Stimulated activated CD8-positive, alpha-beta memory T cell treated with anti-CD3 and anti-CD28 coated beads, Interleukin-4, amount 100 ng/mL, for 1 hour (primary cell): ENCODE data around the gene RPH3AL.
"Not testable (repeated sequence)": the region's sequence is repeated elsewhere in the genome, so short reads cannot be mapped to it uniquely, and the experiment has no call there.

Source experiments
- DNase-seq, 2 donors: peaks; one replicate each; pipeline ENCODE4 v3.0.0-alpha.2; 2020; ENCODE audit warnings: low read depth in 2 of 2, low spot score in 1 of 2

The RPH3AL gene

DNA sequence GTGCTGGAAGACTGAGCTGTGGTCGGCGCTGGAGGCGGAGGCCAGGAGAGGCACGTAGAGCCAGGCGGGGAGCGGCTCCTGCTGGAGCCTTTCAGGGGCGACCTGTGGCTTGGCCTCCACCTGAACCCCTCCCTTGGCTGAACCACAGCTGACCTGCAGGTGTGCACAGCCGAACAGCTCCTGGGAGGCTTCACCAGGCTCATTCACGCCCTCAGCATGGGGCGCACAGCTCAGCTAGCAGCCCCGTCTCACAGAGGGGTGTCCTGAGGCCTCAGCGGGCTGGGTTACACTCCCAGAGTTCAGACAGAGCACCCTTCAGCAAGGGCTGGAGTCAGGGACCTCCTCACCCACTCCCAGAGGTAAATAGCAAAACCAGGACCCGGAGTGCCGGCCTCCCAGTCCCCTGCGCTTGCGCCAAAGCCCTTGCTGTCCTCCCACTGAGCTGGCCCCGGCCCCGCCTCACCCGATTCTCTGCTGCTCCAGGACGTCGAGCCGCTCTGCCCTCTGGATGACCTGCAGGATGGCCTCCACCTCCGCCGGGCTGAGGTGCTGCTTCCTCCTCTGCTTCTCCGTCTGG, 31.7 kb downstream of the RPH3AL start:
- DNase-seq: no peak

- no peak for DNase-seq
Observed at GRCh38 chr17:320139-320538, 32.5 kb downstream of the RPH3AL start.

DNA sequence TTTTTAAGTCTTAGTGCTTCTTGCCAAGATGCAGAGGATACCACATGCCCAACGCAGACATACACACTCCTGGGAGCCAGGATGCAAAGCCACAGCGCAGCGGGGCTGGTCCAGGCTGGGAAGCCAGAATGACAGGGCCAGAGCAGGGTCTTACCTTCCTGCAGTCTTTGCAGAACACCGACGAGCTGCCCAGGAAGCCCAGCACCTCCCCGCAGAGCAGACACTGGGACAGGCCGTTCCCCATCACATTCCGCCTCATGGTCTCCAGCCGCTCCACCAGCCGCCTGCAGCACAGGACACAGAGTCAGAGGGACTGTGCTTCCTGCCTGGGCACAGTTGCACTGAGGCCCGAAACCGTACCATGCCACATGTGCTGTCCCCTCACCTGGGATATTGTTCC, 33.3 kb downstream of the RPH3AL start:
- DNase-seq: no peak

- DNase-seq: not testable (repeated sequence)
Observed at GRCh38 chr17:317070-317469, 35.5 kb downstream of the RPH3AL start.

- not testable (repeated sequence) for DNase-seq
Observed at GRCh38 chr17:315399-315798, 37.2 kb downstream of the RPH3AL start.

- not testable (repeated sequence) for DNase-seq
Observed at GRCh38 chr17:314614-314944, 38.0 kb downstream of the RPH3AL start.

DNA sequence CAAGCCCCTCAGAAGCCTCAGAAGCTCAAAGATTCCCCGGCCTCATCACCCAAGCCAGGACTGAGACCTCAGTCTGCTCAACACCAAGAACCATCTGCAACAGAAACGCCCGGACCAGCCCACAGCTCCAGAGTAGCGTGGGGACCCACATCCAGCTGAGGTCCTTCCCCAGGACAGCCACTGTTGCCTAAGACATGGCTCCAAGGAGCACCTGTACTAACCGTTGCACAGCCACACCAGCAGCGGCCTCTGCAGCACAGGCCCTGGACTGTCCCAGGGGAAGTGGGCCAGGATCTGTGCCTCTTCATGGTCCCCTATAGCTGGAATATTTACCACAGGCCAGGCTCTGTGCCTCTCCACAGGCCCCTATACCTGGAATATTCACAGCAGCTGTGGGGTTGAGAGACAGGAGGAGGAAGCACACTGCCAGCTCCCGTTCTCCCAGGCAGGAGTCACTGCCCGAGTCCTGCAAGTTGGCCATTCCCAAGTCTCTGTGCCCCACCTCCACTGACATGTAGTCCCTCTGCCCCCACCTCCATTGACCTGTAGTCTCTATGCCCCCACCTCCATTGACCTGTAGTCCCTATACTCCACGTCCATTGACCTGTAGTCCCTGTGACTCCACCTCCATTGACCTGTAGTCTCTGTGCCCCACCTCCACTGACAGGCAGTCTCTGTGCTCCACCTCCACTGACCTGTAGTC, 38.5 kb downstream of the RPH3AL start:
- DNase-seq: no peak

DNA sequence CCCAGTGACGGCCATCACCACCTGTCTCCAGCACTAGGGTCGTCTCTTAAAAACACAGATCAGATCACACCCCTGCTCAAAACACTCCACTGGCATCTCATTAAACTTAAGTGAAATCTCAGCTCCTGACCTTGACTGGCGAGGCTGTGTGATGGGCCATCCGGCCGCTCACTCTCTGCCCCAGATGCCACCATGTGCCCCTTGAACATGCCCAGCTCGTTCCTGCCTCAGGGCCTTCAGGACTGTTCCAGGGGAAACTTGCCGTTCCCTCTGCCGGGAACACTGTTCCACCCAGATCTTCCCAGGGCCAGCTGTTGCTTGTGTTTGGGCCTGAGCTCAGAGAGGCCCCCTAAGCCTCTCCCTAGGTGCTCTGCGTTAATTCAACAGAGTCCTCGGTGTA, 39.4 kb downstream of the RPH3AL start:
- no peak for DNase-seq

GRCh38 chr17:312476-313148, 40.0 kb downstream of the RPH3AL start:
- no peak for DNase-seq

DNA sequence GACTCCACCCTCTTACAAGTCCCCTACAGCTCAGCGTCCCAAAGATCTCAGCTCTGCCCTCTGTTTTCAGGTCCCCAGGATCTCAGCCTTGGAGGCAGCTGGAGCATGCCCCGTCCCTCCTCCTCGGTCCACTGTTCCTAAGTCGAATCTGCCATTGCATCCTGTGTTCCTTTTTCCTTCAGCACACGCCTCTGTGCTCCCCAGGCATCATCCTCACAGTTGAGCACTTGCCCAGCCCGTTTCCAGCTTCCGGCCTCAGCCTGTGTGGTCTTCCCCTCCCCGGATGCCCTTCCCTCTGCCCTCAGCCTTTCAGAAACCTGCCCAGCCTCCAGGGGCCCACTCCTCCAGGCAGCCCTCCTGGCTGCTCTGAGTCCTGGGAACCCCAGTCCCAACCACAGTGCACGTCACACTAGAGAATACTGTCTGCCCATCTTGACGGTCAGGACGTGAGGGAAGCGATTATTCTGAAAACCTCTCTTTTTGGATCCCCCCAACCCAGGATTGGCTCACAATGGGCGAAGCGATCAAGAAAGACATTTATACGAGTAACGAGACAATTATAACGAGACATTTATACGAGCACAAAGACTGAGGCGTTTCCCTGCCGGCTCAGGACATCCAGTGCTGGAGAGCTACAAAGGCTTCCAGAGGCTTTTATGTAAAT, 41.4 kb downstream of the RPH3AL start:
- DNase-seq: no peak

- no peak for DNase-seq
Observed at GRCh38 chr17:310111-311010, 42.2 kb downstream of the RPH3AL start.

GRCh38 chr17:309361-309888, 43.2 kb downstream of the RPH3AL start:
- DNase-seq: no peak

GRCh38 chr17:307741-308507, 44.7 kb downstream of the RPH3AL start:
- DNase-seq: no peak

DNA sequence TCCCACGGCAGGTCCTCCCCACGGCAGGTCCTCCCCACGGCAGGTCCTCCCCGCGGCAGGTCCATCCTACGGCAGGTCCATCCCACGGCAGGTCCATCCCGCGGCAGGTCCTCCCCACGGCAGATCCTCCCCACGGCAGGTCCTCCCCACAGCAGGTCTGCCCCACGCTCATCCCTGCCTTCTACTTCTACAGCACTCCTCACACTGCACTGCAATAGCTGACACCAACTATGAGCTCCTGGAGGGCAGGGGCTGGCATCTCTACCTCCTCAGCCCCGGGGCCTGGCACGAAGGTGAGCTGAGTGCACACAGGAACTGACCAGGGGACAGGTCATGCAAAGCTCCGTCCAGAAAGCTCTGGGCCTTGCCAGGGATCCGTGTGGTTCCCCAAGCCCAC, 45.3 kb downstream of the RPH3AL start:
- DNase-seq: no peak

GRCh38 chr17:306536-307294, 45.9 kb downstream of the RPH3AL start:
- DNase-seq: no peak

GRCh38 chr17:306116-306515, 46.5 kb downstream of the RPH3AL start:
- no peak for DNase-seq

GRCh38 chr17:305090-305976, 47.3 kb downstream of the RPH3AL start:
- no peak for DNase-seq

GRCh38 chr17:304461-304860, 48.1 kb downstream of the RPH3AL start:
- no peak for DNase-seq
